Adrenal gland (tissue), 12 donors: Measurements from ENCODE around the gene ADSS1. TPM values are rescaled to one million over a fixed set of nuclear protein-coding genes. Genes with fewer than 3 reads are reported as not detected.

ENCODE experiments used
- DNase-seq, 7 donors: peaks; one replicate each; pipeline ENCODE4 v3.0.0-alpha.2; 2019 to 2020
- H3K27ac ChIP-seq, 5 donors: fragments of 200-600 bp; sonication (generic) in 4 of 5; 1 replicate in 3 of 5; 2 replicates in 2 of 5; pipeline versions ENCODE4 v1.5.1 to v1.8.0; 2016 to 2020; ENCODE audit warnings: mild to moderate bottlenecking in 1 of 5
- H3K27me3 ChIP-seq: fragments of 200-600 bp; 2 replicates; pipeline ENCODE4 v1.8.0; 2021
- H3K36me3 ChIP-seq, 2 donors: fragments of 200-600 bp; replicated peaks in 1 of 2; 1 replicate in 1 of 2; 2 replicates in 1 of 2; pipeline versions ENCODE4 v1.5.1 to v1.8.0; 2018 to 2022
- H3K4me1 ChIP-seq, 2 donors: fragments of 200-600 bp; replicated peaks in 1 of 2; 1 replicate in 1 of 2; 2 replicates in 1 of 2; pipeline versions ENCODE4 v1.5.1 to v1.8.0; 2018 to 2021
- H3K4me3 ChIP-seq, 4 donors: fragments of 200-600 bp; sonication (generic) in 3 of 4; one replicate each; pipeline ENCODE4 v1.5.1; 2016 to 2018
- H3K9me3 ChIP-seq, 3 donors: fragments of 200-600 bp; sonication (generic) in 1 of 3; replicated peaks in 1 of 3; 1 replicate in 2 of 3; 2 replicates in 1 of 3; pipeline versions ENCODE4 v1.5.1 to v1.8.0; 2016 to 2021
- CTCF ChIP-seq, 6 experiments: fragments of 450-650 bp in 4 of 6; fragments of 200-600 bp in 2 of 6; sonication (generic) in 1 of 6; IDR thresholded peaks; 1 replicate in 5 of 6; 2 replicates in 1 of 6; pipeline versions ENCODE4 v1.5.1 to v1.8.0; 2016 to 2021; ENCODE audit warnings: antibody characterized with exemption in 6 of 6, mild to moderate bottlenecking in 2 of 6, moderate library complexity in 1 of 6
- POLR2A ChIP-seq, 2 donors: fragments of 450-650 bp; IDR thresholded peaks; one replicate each; pipeline ENCODE4 v1.6.1; 2017; ENCODE audit warnings: antibody characterized with exemption in 2 of 2, mild to moderate bottlenecking in 2 of 2, moderate library complexity in 1 of 2
- WGBS, 4 donors: extraction: QIAGEN DNeasy Blood & Tissue Kit in 2 of 4; methylation state at CpG; one replicate each; pipeline versions ENCODE4 v1.1.5 to v1.1.7; 2013 to 2017; 5-methylcytosine and 5-hydroxymethylcytosine counted together
- intact Hi-C, 2 donors: fragments of 100-400 bp; cut with DNase I; formaldehyde crosslinking; loops; one replicate each; pipeline versions ENCODE4 v1.14.1 to v1.15.0; 2022 to 2023
- polyA plus RNA-seq, 3 donors: library from polyadenylated mRNA; stranded (reverse); fragments of 200-250 nt in 2 of 3; fragments of 350-450 nt in 1 of 3; fragmentation: Illumina TruSeq in 1 of 3; extraction: RNeasy Lipid Tissue Mini Kit (QIAGEN cat#74804) in 1 of 3; gene quantifications; one replicate each; pipeline ENCODE4 v1.2.3, GENCODE V29; 2013 to 2014
- total RNA-seq, 9 donors: library from RNA; depleted of rRNA in 4 of 9; stranded (reverse); fragments of >200 nt in 4 of 9; fragments of 120-200 nt in 1 of 9; fragmentation: NEBNext Ultra II Directional in 1 of 9; extraction: Animal tissue kit (Norgen Biotek cat#: 25700) in 1 of 9; gene quantifications; one replicate each; pipeline versions ENCODE4 v1.1.0 to v1.2.4, GENCODE V29; 2013 to 2023
- donor health status: healthy with polysubstance abuse.
- donor health status: Bipolar disorder and iron deficiency.
- donor health status: DM: yes; HTN: yes; CAD: no.
- donor health status: DM: no; HTN: no; CAD: no.
- donor health status: DM: no; HTN: no; CAD: no.
- donor health status: DM: yes; HTN: yes; CAD: no.

Gene ADSS1
- total and polyA plus RNA-seq, 12 donors, result 4.0 to 39.1 (median 16.9) TPM

GRCh38 chr14:104689881-104690711 is 33.9 kb upstream of the ADSS1 start:
- 0 to 8% (median 7%) methylated on average over 14 to 50 of the region's 50 CpGs for WGBS, 4 donors
- Histone ChIP-seq H3K4me3 (peak overlapping the region; percentile 44 to 99 (median 67)), H3K27me3 (no peaks in the 10 kb centered on the region), H3K27ac (peak overlapping the region in 4 of 5 donors; percentile 37 to 94 (median 88)), H3K4me1 (peaks cover 30 to 68% of the 10 kb centered on the region in 2 donors), H3K9me3 (no peaks in the 10 kb centered on the region), H3K36me3 (no peaks in the 10 kb centered on the region)
- intact Hi-C loops, result no loop called here
- DNase-seq, result peak in 1 of 7 donors; percentile 37
- TF ChIP-seq CTCF (IDR thresholded peaks at IDR 0.05) (no peak), POLR2A (IDR thresholded peaks at IDR 0.05) (peak in 1 of 2 donors; percentile 6)

GRCh38 chr14:104690861-104691455 is 33.1 kb upstream of the ADSS1 start:
- H3K4me1 ChIP-seq, result peaks cover 30 to 74% of the 10 kb centered on the region in 2 donors
- no peaks in the 10 kb centered on the region for H3K9me3 ChIP-seq
- no peak for TF ChIP-seq POLR2A (IDR thresholded peaks at IDR 0.05)
- TF ChIP-seq CTCF (IDR thresholded peaks at IDR 0.05), result no peak
- peak overlapping the region in 2 of 5 donors; percentile 87 to 94 for H3K27ac ChIP-seq
- 83 to 93% (median 86%) methylated on average over 10 to 16 of the region's 16 CpGs for WGBS, 4 donors
- H3K4me3 ChIP-seq, result peak overlapping the region in 1 of 4 donors; percentile 99
- intact Hi-C loops, result no loop called here
- H3K27me3 ChIP-seq, result no peaks in the 10 kb centered on the region
- no peak for DNase-seq
- H3K36me3 ChIP-seq, result no peaks in the 10 kb centered on the region

GRCh38 chr14:104691546-104692260 is 32.3 kb upstream of the ADSS1 start:
- Histone ChIP-seq H3K27me3 (no peaks in the 10 kb centered on the region), H3K4me1 (peaks cover 30 to 77% of the 10 kb centered on the region in 2 donors), H3K36me3 (no peaks in the 10 kb centered on the region), H3K4me3 (no peak overlapping the region), H3K27ac (peak overlapping the region in 1 of 5 donors; percentile 94), H3K9me3 (no peaks in the 10 kb centered on the region)
- 76 to 93% (median 89%) methylated on average over 4 to 19 of the region's 19 CpGs for WGBS, 4 donors
- no peak for DNase-seq
- TF ChIP-seq POLR2A (IDR thresholded peaks at IDR 0.05), result no peak
- no peak for TF ChIP-seq CTCF (IDR thresholded peaks at IDR 0.05)
- intact Hi-C loops, result no loop called here
